ENCODE data around the gene FAM240B. TPM values are rescaled to one million over a fixed set of nuclear protein-coding genes. Genes with fewer than 3 reads are reported as not detected.

The FAM240B gene
- total and polyA plus RNA-seq, 2 of the 4 experiments (the other 2 are of a cell fraction) = not detected

- Histone ChIP-seq H2AFZ (replicated peaks; ENCODE audit: low read length, poor library complexity) (no peak overlapping the region), H3K9ac (ENCODE audit: low read depth, low read length) (no peak overlapping the region), H2AK9ac (replicated peaks; ENCODE audit: low read depth, low read length, poor library complexity) (no peak overlapping the region), H3K56ac (ENCODE audit: extremely low read depth, insufficient read depth, low read length) (no peak overlapping the region), H3K18ac (ENCODE audit: low read depth, low read length) (no peak overlapping the region), H3K23ac (ENCODE audit: low read depth, low read length) (no peak overlapping the region), H2BK20ac (ENCODE audit: low read depth, low read length) (no peak overlapping the region), H3K9me3 (ENCODE audit: control insufficient read depth, insufficient read depth, low read length) (no peaks in the 10 kb centered on the region), H2BK5ac (ENCODE audit: low read depth, low read length, poor library complexity, severe bottlenecking) (no peak overlapping the region), H3K14ac (replicated peaks; ENCODE audit: low read depth, low read length) (no peak overlapping the region), H3K79me1 (ENCODE audit: low read depth in 1 of 2, low read length in 2 of 2) (no peaks in the 10 kb centered on the region), H3K36me3 (ENCODE audit: control insufficient read depth, insufficient read depth, low read length) (no peaks in the 10 kb centered on the region), H3K4ac (ENCODE audit: low read depth, low read length) (no peak overlapping the region), H2BK15ac (ENCODE audit: low read depth, low read length) (no peak overlapping the region), H3K27me3 (ENCODE audit: control insufficient read depth, insufficient read depth, low read length) (no peaks in the 10 kb centered on the region; the same call in 1 of the 2 replicates), H4K8ac (ENCODE audit: low read depth in 2 of 2, low read length in 2 of 2) (no peak overlapping the region), H3K4me3 (ENCODE audit: insufficient read depth, low read depth, low read length) (no peak overlapping the region), H2BK120ac (ENCODE audit: low read depth, low read length) (no peak overlapping the region), H3K4me1 (ENCODE audit: control insufficient read depth, insufficient read depth, low read length) (peaks cover 3% of the 10 kb centered on the region), H2AK5ac (ENCODE audit: low read depth, low read length) (no peak overlapping the region), H4K91ac (ENCODE audit: insufficient read depth, low read depth, low read length) (no peak overlapping the region), H4K5ac (ENCODE audit: low read depth, low read length) (no peak overlapping the region), H3K27ac (ENCODE audit: insufficient read depth, low read length) (no peak overlapping the region), H3K4me2 (ENCODE audit: low read depth, low read length) (no peak overlapping the region), H3K9me1 (ENCODE audit: insufficient read depth, low read length) (peaks cover 13% of the 10 kb centered on the region), H4K20me1 (ENCODE audit: insufficient read depth, low read length) (no peaks in the 10 kb centered on the region)
- in situ Hi-C loops (cut with MboI; ENCODE audit: low sequenced_read_pairs) = loop anchor here (10.0 kb wide), 2 partner anchors 49 to 61 kb away; partner anchors contain the start of gene ANKRD18A
- CTCF ChIA-PET = no interaction called here
- intact Hi-C loops (cut with micrococcal nuclease) = no loop called here
- DNase-seq = no peak
- WGBS, 2 experiments (ENCODE audit: extremely low coverage in 2 of 2, insufficient read length in 1 of 2) = no CpG with 5 or more reads among the region's 2 CpGs
- dilution Hi-C loops (cut with HindIII; ENCODE audit: low sequenced_read_pairs, unreplicated experiment) = no loop called here
- no peak for ATAC-seq (ENCODE audit: low read depth)
- no TSS peak for BruUV-seq (replicated peaks)
- POLR2A ChIA-PET (ENCODE audit: unreplicated experiment) = no interaction called here
- no peak for TF ChIP-seq ELK1 (IDR thresholded peaks at IDR 0.05; ENCODE audit: borderline replicate concordance, low read depth, low read length)
- TF ChIP-seq MXI1 (IDR thresholded peaks at IDR 0.05; ENCODE audit: borderline replicate concordance, low read depth, low read length) = no peak
- no peak for TF ChIP-seq CEBPB (IDR thresholded peaks at IDR 0.05; ENCODE audit: low read depth, low read length)
- no peak for TF ChIP-seq CHD1 (IDR thresholded peaks at IDR 0.05; ENCODE audit: low read depth, low read length)
- TF ChIP-seq USF2 (IDR thresholded peaks at IDR 0.05; ENCODE audit: low read depth, low read length) = no peak
- no peak for TF ChIP-seq RFX5 (IDR thresholded peaks at IDR 0.05; ENCODE audit: low read depth, low read length)
- no peak for TF ChIP-seq POLR2A (IDR thresholded peaks at IDR 0.05; ENCODE audit: low read depth, low read length)
- TF ChIP-seq RAD21 (IDR thresholded peaks at IDR 0.05; ENCODE audit: low read length) = no peak
- TF ChIP-seq CTCF (conservative IDR thresholded peaks at IDR 0.05; ENCODE audit: low read depth, low read length) = no peak
- no peak for TF ChIP-seq BHLHE40 (IDR thresholded peaks at IDR 0.05; ENCODE audit: low read depth, low read length)
- TF ChIP-seq RCOR1 (IDR thresholded peaks at IDR 0.05; ENCODE audit: insufficient replicate concordance, low read length) = no peak
Measured at GRCh38 chr9:38685535-38685934, 34.4 kb downstream of the FAM240B start.
